Measurements from ENCODE around the gene OR1A1. TPM values are rescaled to one million over a fixed set of nuclear protein-coding genes. Genes with fewer than 3 reads are reported as not detected.
"Not testable (repeated sequence)": the region's sequence is repeated elsewhere in the genome, so short reads cannot be mapped to it uniquely, and the experiment has no call there.

Gene OR1A1
- total RNA-seq, 1 donor from 2014 or later, result not detected

- H3K9me3 Mint-ChIP-seq; H3K27ac Mint-ChIP-seq; H3K36me3 Mint-ChIP-seq (ENCODE audit: low read depth); H3K27me3 Mint-ChIP-seq (ENCODE audit: insufficient read depth); H3K4me3 Mint-ChIP-seq; H3K4me1 Mint-ChIP-seq (ENCODE audit: low read depth); intact Hi-C loops (cut with micrococcal nuclease); DNase-seq (ENCODE audit: low spot score): not testable (repeated sequence)
Measured at GRCh38 chr17:3244841-3245240, 37.4 kb downstream of the OR1A1 start.

GRCh38 chr17:3249013-3249412, 41.5 kb downstream of the OR1A1 start:
- H3K27me3 Mint-ChIP-seq (ENCODE audit: insufficient read depth); H3K27ac Mint-ChIP-seq; H3K9me3 Mint-ChIP-seq; H3K4me3 Mint-ChIP-seq; DNase-seq (ENCODE audit: low spot score); H3K36me3 Mint-ChIP-seq (ENCODE audit: low read depth); intact Hi-C loops (cut with micrococcal nuclease); H3K4me1 Mint-ChIP-seq (ENCODE audit: low read depth): not testable (repeated sequence)

GRCh38 chr17:3256575-3256974, 49.1 kb downstream of the OR1A1 start:
- no peak overlapping the region for H3K27ac Mint-ChIP-seq
- H3K4me3 Mint-ChIP-seq, result no peak overlapping the region
- no peaks in the 10 kb centered on the region for H3K27me3 Mint-ChIP-seq (ENCODE audit: insufficient read depth)
- DNase-seq (ENCODE audit: low spot score), result no peak
- H3K4me1 Mint-ChIP-seq (ENCODE audit: low read depth), result no peaks in the 10 kb centered on the region
- H3K9me3 Mint-ChIP-seq, result no peaks in the 10 kb centered on the region
- intact Hi-C loops (cut with micrococcal nuclease), result no loop called here
- no peaks in the 10 kb centered on the region for H3K36me3 Mint-ChIP-seq (ENCODE audit: low read depth)

- intact Hi-C loops (cut with micrococcal nuclease), result no loop called here
- Mint-ChIP-seq H3K27me3 (ENCODE audit: insufficient read depth) (no peaks in the 10 kb centered on the region), H3K4me1 (ENCODE audit: low read depth) (no peaks in the 10 kb centered on the region), H3K36me3 (ENCODE audit: low read depth) (no peaks in the 10 kb centered on the region), H3K4me3 (no peak overlapping the region), H3K9me3 (no peaks in the 10 kb centered on the region), H3K27ac (no peak overlapping the region)
- no peak for DNase-seq (ENCODE audit: low spot score)
Measured at GRCh38 chr17:3260163-3260562, 52.7 kb downstream of the OR1A1 start.

- intact Hi-C loops (cut with micrococcal nuclease), result no loop called here
- Mint-ChIP-seq H3K27me3 (ENCODE audit: insufficient read depth) (no peaks in the 10 kb centered on the region), H3K27ac (no peak overlapping the region)
Measured at GRCh38 chr17:3260600-3260999, 53.1 kb downstream of the OR1A1 start.

More at GRCh38 chr17:3260600-3260999, 53.1 kb downstream of the OR1A1 start:
- Mint-ChIP-seq H3K9me3 (no peaks in the 10 kb centered on the region), H3K36me3 (ENCODE audit: low read depth) (no peaks in the 10 kb centered on the region), H3K4me3 (no peak overlapping the region), H3K4me1 (ENCODE audit: low read depth) (no peaks in the 10 kb centered on the region)
- DNase-seq (ENCODE audit: low spot score), result no peak

Other genes starting within 250 kb of the OR1A1 start
- not detected in 2 replicates for gene OR1D5, start 144.1 kb upstream of the OR1A1 start, total RNA-seq
- not detected in 2 replicates for gene OR1D2, start 103.2 kb upstream of the OR1A1 start, total RNA-seq
- not detected in 2 replicates for gene OR1G1, start 80.1 kb upstream of the OR1A1 start, total RNA-seq
- not detected in 2 replicates for gene OR1A2, start 10.1 kb upstream of the OR1A1 start, total RNA-seq
- not detected in 2 replicates for gene OR3A1, start 90.7 kb downstream of the OR1A1 start, total RNA-seq
- gene OR3A2, start 178.6 kb downstream of the OR1A1 start, total RNA-seq, result 0.24 and 0.47 TPM in 2 replicates
- gene OR1E1, start 190.7 kb downstream of the OR1A1 start, total RNA-seq, result not detected in 2 replicates
- not detected in 2 replicates for gene OR3A3, start 203.7 kb downstream of the OR1A1 start, total RNA-seq
- not detected in 2 replicates for gene OR1E2, start 226.2 kb downstream of the OR1A1 start, total RNA-seq